Measurements from ENCODE around the gene DDX51. TPM values are rescaled to one million over a fixed set of nuclear protein-coding genes. Genes with fewer than 3 reads are reported as not detected.

DDX51 gene
- total and polyA plus RNA-seq, 2 of the 13 experiments (the other 11 are each of a cell fraction or from before 2014, with no cell fraction given) = 10.1 TPM

GRCh38 chr12:132153501-132154340 is 9.6 kb upstream of the DDX51 start:
- Histone ChIP-seq H3K4me3 (replicated peaks in 1 of 3; ENCODE audit: insufficient read depth in 1 of 3, low read depth in 2 of 3, low read length in 3 of 3) (peak overlapping the region; percentile 39 to 70 (median 48); a peak in 5 of 6 replicates), H3K4me1 (ENCODE audit: insufficient read depth, low read length) (peaks cover 14% of the 10 kb centered on the region), H3K4me2 (ENCODE audit: low read depth, low read length) (peak overlapping the region; percentile 87), H3K36me3 (replicated peaks in 1 of 2; ENCODE audit: control insufficient read depth in 1 of 2, insufficient read depth in 2 of 2, low read length in 2 of 2) (peaks cover 0 to 2% of the 10 kb centered on the region in 2 experiments; a peak in 2 of 5 replicates), H3K27ac (ENCODE audit: extremely low read length, insufficient read depth, low read length) (no peak overlapping the region), H3K9me3 (ENCODE audit: low read length) (no peaks in the 10 kb centered on the region), H2AFZ (ENCODE audit: low read length) (no peak overlapping the region), H4K20me1 (ENCODE audit: insufficient read depth, low read length) (peaks cover 3% of the 10 kb centered on the region; the same call in 1 of the 2 replicates), H3K27me3 (ENCODE audit: control insufficient read depth in 1 of 2, insufficient read depth in 2 of 2, low read length in 2 of 2) (no peaks in the 10 kb centered on the region), H3K9ac (ENCODE audit: insufficient read depth, low read depth, low read length) (peak overlapping the region; percentile 47), H3K79me2 (ENCODE audit: insufficient read depth, low read length) (no peaks in the 10 kb centered on the region)
- peak; percentile 63 for DNase-seq (ENCODE audit: low spot score)
- peak; percentile 94 for ATAC-seq
- ChIA-PET POLR2A (interaction anchor here (1.0 kb wide), 1 partner anchor 9 kb away, joined by 6 read pairs; no protein-coding TSS in a partner anchor), CTCF (ENCODE audit: low intra/inter-chr PET ratio, low total read pairs) (interaction anchor here (0.7 to 3.3 kb wide), 4 partner anchors 9 to 261 kb away, joined by 3 to 31 read pairs (median 8); partner anchors contain the start of genes DDX51 and NOC4L)
- WGBS (ENCODE audit: low lambda C conversion rate) = 56% methylated on average over 19 of the region's 41 CpGs
- intact Hi-C loops (cut with micrococcal nuclease; ENCODE audit: unreplicated experiment) = loop anchor here (2.0 kb wide), 2 partner anchors 65 to 261 kb away; no protein-coding TSS in a partner anchor
- BruUV-seq (replicated peaks) = no TSS peak
- FAIRE-seq = peak; percentile 56
- in situ Hi-C loops (cut with HindIII; ENCODE audit: extremely low pct_ligation_motif_present, low pct_unique_long_range_greater_than_20kb) = no loop called here
- peak; percentile 55; the same call in 1 of the 2 replicates for TF ChIP-seq ZNF646 (CRISPR knock-in tag; IDR thresholded peaks at IDR 0.05)
- no peak for TF ChIP-seq ZBTB21 (CRISPR knock-in tag; IDR thresholded peaks at IDR 0.05)
- no peak for TF ChIP-seq ZNF713 (CRISPR knock-in tag; IDR thresholded peaks at IDR 0.05)
- TF ChIP-seq HNRNPH1 (optimal IDR thresholded peaks at IDR 0.05; ENCODE audit: low read depth, low read length) = no peak
- TF ChIP-seq ZNF564 (CRISPR knock-in tag; IDR thresholded peaks at IDR 0.05) = no peak
- no peak for TF ChIP-seq ZNF616 (CRISPR knock-in tag; IDR thresholded peaks at IDR 0.05; ENCODE audit: low read depth)
- TF ChIP-seq ZHX1 (CRISPR knock-in tag; IDR thresholded peaks at IDR 0.05; ENCODE audit: low read depth) = no peak
- no peak for TF ChIP-seq ZNF430 (CRISPR knock-in tag; IDR thresholded peaks at IDR 0.05)
- TF ChIP-seq TFE3 (CRISPR knock-in tag; IDR thresholded peaks at IDR 0.05) = no peak
